NCI-H2196 treated with DMSO at 0.1 percent for 48 hours (cell line): Measurements from ENCODE around the gene PCDHA1.
"Not testable (repeated sequence)": the region's sequence is repeated elsewhere in the genome, so short reads cannot be mapped to it uniquely, and the experiment has no call there.

ENCODE experiments used
- DNase-seq: peaks from one replicate; lab custom pipeline; 2025; ENCODE audit not compliant: unreplicated experiment; lab: John Stamatoyannopoulos, UW

PCDHA1 gene

DNA sequence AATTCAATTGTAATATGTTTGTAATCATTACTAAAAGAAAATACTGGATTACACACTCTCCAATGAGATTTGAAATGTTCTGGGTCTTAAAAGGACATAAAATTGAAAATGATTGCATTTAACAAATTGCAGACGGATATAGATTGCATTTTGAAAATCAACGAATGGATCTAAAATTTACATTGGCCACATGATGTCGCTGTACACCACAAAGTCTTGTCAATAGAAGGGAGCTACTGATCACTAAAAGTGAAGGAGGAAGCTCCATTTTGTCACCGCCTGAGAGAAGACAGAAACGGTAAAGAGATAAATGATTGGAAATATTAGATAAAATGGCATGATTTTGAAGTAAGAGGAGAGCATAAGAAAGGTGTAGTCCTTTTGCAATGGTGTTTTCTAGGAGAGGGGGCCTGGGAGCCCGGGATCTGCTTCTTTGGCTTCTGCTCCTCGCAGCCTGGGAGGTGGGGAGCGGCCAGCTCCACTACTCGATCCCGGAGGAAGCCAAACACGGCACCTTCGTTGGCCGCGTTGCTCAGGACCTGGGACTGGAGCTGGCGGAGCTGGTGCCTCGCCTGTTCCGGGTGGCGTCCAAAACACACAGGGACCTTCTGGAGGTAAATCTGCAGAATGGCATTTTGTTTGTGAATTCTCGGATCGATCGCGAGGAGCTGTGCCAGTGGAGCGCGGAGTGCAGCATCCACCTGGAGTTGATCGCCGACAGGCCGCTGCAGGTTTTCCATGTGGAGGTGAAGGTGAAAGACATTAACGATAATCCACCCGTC is at the start of gene PCDHA1:
Gene PCDHA1, plus strand, starts transcription at position 236 of the 782 bp plus-strand sequence.
- no peak for DNase-seq

DNA sequence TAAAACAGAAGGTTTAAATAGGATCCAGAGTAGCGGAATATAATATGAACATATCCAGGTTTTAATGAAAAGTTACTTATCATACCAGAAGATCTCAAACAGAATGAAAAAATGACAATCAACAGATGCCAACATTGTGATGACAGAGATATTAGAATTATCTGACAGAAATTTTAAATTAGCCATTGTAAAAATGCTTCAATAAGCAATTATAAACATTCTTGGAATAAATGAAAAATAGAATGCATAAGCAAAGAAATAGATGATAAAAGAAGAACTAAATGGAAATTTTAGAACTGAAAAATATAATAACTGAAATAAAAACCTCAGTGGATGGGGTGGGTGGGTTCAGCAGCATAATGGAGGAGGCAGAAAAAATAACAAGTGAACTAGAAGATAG is 48.5 kb upstream of the PCDHA1 start:
- no peak for DNase-seq

DNA sequence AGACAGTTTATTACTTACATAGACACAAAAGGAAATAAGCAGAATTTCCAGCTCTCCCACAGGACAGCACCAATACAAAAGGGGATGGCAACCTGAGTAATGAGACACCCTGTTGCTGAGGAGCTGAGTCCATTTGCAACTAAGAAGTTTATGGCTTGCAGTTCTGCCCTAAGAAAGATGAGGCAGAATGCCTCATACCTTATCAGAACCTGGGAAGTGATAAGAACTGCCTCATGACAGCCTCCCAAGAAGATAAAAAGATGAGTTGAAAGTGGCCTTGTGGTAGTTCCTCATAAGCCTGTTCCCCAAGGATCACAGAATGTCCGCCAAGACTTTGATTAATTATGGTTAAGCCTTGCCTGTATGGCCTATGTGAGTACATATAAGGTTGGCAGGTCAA is 44.0 kb upstream of the PCDHA1 start:
- DNase-seq = no peak

DNA sequence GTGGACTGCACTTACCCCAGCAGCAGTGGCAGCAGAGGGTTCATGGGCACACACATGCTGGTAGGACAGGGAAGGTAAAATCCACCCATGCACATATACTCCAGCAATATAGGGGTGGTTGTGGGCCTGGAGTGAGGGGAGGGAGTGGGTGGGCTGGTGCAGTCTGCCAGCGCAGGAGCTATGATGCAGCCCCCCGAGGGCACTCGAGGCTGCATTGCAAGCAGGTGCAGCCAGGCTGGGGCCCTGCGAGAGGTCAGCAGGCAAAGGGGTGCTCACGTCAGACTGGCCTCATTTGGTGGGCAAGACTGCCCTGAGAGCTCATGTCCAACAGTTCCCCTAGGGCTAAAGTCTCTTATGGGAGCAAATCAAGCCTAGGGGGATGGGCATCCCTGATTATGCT is 32.4 kb upstream of the PCDHA1 start:
- no peak for DNase-seq

DNA sequence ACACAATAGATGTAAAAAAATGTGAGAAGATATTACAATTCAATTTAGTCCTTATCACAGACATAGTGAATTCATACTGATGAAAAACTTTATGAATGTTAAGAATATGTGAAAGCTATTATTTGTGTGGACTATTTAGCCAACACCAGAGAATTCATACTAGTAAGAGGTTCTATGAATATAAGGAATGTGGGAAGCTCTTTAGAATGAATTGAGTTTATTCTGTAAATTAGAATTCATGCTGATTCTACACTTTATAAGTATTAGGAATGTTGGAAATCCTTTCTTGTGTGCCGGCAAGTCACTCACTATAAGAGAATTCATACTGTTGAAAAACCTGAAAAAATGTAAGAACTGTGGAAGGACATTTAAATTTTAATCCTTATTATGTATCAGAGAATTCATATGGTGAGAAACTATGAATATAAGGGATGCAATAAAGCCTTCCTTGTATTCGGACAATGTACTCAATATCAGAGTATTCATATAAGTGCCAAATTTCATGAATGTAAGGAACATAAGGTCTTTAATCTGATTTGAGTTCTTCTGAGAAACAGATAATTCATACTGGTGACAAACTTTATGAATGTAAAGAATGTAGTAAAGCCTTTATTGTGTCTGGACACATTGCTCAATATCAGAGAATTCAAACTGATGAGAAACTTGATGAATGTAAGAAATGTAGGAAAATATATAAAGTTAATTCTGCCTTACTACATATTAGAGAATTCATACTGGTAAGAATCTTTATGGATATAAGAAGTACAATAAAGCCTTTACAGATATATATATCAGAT is 21.6 kb upstream of the PCDHA1 start:
- no peak for DNase-seq

DNA sequence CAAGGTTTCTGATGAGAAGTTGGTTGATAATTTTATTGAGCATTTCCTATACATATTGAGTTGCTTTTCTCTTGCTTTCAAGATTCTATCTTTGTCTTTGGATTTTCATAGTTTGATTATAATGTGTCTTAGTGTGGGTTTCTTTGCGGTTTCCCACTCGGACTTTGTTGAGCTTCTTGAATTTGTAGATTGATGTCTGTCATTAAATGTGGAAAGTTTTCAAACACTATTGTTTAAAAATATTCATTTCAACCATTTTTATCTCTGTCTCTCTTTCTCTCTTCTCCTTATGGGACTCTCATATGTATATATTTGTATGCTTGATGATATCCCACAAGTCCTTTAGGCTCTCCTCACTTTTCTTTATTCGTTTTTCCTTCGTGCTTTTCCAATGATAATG is 18.5 kb upstream of the PCDHA1 start:
- no peak for DNase-seq

DNA sequence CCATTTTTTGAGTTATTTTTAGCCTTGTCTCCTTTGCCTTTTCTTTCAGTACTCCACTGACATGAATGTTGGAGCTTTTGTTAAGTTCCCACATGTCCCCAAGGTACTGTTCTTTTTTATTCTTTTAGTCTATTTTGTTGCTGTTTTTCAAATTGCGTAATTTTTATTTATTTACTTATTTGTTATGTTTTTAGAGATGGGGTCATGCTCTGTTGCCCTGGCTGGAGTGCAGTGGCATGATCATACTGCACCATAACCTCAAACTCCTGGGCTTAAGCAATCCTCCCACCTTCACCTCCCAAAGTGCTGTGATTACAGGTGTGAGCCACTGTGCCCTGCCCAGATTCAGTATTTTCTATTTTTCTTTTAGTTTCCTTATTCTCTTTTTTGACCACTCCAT is 5.4 kb upstream of the PCDHA1 start:
- no peak for DNase-seq

DNA sequence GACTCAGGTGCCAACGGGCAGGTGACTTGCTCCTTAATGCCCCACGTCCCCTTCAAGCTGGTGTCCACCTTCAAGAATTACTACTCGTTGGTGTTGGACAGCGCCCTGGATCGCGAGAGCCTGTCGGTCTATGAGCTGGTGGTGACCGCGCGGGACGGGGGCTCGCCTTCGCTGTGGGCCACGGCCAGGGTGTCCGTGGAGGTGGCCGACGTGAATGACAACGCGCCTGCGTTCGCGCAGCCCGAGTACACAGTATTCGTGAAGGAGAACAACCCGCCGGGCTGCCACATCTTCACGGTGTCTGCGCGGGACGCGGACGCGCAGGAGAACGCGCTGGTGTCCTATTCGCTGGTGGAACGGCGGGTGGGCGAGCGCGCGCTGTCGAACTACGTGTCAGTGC is 1.5 kb downstream of the PCDHA1 start:
- not testable (repeated sequence) for DNase-seq

DNA sequence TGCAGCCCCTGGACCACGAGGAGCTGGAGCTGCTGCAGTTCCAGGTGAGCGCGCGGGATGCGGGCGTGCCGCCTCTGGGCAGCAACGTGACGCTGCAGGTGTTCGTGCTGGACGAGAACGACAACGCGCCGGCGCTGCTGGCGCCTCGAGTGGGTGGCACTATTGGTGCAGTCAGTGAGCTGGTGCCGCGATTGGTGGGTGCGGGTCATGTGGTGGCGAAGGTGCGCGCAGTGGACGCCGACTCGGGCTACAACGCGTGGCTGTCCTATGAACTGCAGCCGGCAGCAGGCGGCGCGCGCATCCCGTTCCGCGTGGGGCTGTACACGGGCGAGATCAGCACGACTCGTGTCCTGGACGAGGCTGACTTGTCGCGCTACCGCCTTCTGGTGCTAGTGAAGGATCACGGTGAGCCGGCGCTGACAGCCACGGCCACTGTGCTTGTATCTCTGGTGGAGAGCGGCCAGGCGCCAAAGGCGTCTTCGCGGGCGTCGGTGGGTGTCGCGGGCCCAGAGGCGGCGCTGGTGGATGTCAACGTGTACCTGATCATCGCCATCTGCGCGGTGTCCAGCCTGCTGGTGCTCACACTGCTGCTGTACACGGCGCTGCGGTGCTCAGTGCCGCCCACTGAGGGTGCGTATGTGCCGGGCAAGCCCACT is 2.0 kb downstream of the PCDHA1 start:
- DNase-seq = not testable (repeated sequence)

DNA sequence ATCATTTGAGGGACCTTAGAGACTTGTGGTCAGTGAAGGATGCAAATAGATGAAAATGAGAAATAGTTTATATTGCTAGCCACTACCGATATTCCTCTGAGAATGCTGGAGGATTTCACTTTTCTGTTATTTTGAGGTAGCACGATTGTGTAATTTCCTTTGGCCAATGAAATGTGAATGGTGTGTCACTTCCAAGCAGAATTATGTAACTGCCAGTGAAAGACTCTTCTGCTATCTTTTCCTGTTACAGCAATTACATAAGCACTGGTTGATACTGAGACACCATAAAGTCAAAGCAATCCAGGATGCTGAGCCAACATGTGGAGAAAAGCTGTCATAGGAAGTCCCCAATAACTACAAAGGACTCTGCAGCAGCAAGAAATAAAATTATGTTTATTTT is 5.1 kb downstream of the PCDHA1 start:
- no peak for DNase-seq

DNA sequence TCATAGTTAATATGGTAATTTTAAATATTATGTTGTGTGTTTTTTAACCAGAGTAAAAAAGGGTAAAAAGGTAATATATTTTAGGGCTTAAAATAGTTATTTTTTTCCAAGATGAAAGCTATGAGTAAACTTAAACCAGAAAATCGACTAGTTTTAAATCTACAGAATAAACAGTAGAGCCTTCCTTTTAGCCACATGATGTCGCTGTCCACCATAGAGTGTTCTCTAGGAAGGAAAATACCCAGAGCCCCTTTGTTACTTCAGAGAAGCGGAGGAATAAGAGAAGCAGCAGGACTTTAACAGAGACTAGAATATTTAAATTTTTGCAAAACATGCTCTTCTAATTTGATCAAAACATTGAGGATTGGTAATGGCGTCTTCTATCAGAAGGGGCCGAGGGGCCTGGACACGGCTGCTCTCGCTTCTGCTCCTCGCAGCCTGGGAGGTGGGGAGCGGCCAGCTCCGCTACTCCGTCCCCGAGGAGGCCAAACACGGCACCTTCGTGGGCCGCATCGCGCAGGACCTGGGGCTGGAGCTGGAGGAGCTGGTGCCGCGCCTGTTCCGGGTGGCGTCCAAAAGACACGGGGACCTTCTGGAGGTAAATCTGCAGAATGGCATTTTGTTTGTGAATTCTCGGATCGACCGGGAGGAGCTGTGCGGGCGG is 8.8 kb downstream of the PCDHA1 start, which contains the start of gene PCDHA2:
Gene PCDHA2, plus strand, starts transcription at position 258 of the 664 bp plus-strand sequence.
- DNase-seq = no peak

DNA sequence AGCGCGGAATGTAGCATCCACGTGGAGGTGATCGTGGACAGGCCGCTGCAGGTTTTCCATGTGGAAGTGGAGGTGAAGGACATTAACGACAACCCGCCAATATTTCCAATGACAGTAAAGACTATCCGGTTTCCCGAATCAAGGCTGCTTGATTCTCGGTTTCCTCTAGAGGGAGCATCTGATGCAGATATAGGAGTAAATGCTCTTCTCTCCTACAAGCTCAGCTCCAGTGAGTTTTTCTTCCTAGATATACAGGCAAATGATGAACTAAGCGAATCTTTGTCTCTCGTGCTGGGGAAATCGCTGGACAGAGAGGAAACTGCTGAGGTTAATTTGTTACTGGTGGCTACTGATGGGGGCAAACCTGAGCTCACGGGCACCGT is 9.3 kb downstream of the PCDHA1 start:
- DNase-seq = no peak

DNA sequence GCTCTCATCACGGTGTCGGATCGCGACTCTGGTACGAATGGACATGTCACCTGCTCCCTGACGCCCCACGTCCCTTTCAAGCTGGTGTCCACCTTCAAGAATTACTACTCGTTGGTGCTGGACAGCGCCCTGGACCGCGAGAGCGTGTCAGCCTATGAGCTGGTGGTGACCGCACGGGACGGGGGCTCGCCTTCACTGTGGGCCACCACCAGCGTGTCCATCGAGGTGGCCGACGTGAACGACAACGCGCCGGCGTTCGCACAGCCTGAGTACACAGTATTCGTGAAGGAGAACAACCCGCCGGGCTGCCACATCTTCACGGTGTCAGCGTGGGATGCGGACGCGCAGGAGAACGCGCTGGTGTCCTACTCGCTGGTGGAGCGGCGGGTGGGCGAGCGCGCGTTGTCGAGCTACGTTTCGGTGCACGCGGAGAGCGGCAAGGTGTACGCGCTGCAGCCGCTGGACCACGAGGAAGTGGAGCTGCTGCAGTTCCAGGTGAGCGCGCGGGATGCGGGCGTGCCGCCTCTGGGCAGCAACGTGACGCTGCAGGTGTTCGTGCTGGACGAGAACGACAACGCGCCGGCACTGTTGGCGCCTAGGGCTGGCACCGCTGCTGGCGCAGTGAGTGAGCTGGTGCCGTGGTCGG is 10.3 kb downstream of the PCDHA1 start:
- not testable (repeated sequence) for DNase-seq

DNA sequence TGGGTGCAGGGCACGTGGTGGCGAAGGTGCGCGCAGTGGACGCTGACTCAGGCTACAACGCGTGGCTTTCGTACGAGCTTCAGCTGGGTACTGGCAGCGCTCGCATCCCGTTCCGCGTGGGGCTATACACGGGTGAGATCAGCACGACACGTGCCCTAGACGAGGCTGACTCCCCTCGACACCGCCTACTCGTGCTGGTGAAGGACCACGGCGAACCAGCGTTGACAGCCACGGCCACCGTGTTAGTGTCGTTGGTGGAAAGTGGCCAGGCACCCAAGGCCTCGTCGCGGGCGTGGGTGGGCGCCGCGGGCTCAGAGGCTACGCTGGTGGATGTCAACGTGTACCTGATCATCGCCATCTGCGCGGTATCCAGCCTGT is 10.8 kb downstream of the PCDHA1 start:
- no peak for DNase-seq

DNA sequence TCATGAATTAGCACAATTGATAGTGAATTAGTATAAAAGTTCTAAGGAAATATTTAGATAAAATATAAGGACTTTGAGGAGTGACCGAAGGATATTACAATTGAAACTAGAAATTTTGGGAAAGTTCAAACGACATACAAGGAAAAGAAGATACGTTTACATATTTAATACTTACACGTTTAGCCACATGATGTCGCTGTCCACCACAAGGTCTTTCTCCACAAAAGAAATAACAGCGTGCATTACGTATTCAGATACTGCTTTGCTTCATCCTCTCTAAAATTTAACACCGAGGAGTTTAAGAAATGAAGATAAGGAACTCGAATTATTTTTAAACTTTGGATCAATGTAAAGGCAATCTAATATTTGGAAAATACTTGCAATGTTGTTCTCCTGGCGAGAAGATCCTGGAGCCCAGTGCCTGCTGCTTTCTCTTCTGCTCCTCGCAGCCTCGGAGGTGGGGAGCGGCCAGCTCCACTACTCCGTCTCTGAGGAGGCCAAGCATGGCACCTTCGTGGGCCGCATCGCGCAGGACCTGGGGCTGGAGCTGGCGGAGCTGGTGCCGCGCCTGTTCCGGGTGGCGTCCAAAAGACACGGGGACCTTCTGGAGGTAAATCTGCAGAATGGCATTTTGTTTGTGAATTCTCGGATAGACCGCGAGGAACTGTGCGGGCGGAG is 15.0 kb downstream of the PCDHA1 start, which contains the start of gene PCDHA3:
Gene PCDHA3, plus strand, starts transcription at position 242 of the 678 bp plus-strand sequence.
- DNase-seq = no peak

DNA sequence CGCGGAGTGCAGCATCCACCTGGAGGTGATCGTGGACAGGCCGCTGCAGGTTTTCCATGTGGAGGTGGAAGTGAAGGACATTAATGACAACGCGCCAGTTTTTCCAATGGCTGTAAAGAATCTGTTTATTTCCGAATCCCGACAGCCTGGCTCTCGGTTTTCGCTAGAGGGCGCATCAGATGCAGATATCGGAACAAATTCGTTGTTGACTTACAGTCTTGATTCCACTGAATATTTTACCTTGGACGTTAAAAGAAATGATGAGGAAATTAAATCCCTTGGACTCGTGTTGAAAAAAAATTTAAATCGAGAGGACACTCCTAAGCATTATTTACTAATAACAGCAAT is 15.5 kb downstream of the PCDHA1 start:
- DNase-seq = no peak

DNA sequence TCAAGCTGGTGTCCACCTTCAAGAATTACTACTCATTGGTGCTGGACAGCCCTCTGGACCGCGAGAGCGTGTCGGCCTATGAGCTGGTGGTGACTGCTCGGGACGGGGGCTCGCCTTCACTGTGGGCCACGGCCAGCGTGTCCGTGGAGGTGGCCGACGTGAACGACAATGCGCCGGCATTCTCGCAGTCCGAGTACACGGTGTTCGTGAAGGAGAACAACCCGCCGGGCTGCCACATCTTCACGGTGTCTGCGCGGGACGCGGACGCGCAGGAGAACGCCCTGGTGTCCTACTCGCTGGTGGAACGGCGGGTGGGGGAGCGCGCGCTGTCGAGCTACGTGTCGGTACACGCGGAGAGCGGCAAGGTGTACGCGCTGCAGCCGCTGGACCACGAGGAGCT is 16.4 kb downstream of the PCDHA1 start:
- DNase-seq = not testable (repeated sequence)

DNA sequence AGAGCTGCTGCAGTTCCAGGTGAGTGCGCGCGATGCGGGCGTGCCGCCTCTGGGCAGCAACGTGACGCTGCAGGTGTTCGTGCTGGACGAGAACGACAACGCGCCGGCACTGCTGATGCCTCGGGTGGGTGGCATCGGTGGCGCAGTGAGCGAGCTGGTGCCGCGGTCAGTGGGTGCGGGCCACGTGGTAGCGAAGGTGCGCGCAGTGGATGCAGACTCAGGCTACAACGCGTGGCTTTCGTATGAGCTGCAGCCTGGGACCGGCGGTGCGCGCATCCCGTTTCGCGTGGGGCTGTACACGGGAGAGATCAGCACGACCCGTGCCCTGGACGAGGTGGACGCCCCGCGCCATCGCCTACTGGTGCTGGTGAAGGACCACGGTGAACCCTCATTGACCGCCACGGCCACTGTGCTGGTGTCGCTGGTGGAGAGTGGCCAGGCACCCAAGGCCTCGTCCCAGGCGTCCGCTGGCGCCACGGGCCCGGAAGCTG is 16.9 kb downstream of the PCDHA1 start:
- DNase-seq = no peak

DNA sequence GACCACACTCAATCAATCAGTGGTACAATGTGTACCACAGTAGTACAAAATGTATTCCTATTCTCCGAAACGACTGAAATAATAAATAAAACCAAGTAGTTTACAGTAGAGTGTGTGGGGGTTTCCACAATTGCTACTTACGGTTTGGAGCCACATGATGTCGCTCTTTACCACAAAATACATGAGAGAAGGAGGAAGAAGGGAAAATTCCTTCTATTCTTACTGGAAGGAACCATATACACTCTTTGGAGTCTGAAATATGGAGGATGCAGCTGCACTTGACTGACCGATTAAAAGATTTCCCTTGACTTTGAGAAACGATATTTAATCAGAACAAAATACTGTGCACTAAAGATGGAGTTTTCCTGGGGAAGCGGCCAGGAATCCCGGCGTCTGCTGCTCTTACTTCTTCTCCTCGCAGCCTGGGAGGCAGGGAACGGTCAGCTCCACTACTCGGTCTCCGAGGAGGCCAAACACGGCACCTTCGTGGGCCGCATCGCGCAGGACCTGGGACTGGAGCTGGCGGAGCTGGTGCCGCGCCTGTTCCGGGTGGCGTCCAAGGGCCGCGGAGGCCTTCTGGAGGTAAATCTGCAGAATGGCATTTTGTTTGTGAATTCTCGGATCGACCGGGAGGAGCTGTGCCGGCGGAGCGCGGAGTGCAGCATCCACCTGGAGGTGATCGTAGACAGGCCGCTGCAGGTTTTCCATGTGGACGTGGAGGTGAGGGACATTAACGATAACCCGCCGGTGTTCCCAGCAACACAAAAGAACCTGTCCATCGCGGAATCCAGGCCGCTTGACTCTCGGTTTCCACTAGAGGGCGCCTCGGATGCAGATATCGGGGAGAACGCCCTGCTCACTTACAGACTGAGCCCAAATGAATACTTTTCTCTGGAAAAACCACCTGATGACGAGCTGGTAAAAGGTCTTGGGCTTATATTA is 21.2 kb downstream of the PCDHA1 start, which contains the start of gene PCDHA4:
Gene PCDHA4, plus strand, starts transcription at position 235 of the 942 bp plus-strand sequence.
- no peak for DNase-seq
